ENCODE results near the gene RTP5. TPM values are rescaled to one million over a fixed set of nuclear protein-coding genes. Genes with fewer than 3 reads are reported as not detected.
"Not testable (repeated sequence)": the region's sequence is repeated elsewhere in the genome, so short reads cannot be mapped to it uniquely, and the experiment has no call there.

The RTP5 gene
- under 1 TPM in 1 of 2 donors, not detected in 1; 0.12 TPM for total RNA-seq
- long read RNA-seq: 0 reads

- no peak for DNase-seq
- ATAC-seq: no peak
- intact Hi-C loops (cut with DNase I): loop anchor here in 1 of 2 donors (5.0 kb wide), 1 partner anchor 132 kb away; no protein-coding TSS in a partner anchor
Measured at GRCh38 chr2:241869087-241869961, at the start of gene RTP5. RTP5 (plus strand) TSS chr2:241869729; CDS start chr2:241869757, 28 bp downstream.

- DNase-seq: peak; percentile 11
- not testable (repeated sequence) for ATAC-seq
Measured at GRCh38 chr2:241819947-241820624, 49.4 kb upstream of the RTP5 start.

GRCh38 chr2:241820625-241821384, 48.7 kb upstream of the RTP5 start:
- ATAC-seq: no peak
- intact Hi-C loops (cut with DNase I): no loop called here
- peak; percentile 20 for DNase-seq

More at GRCh38 chr2:241819947-241820624, 49.4 kb upstream of the RTP5 start:
- intact Hi-C loops (cut with DNase I): not testable (repeated sequence)

GRCh38 chr2:241821460-241822263, 47.9 kb upstream of the RTP5 start:
- DNase-seq (peak; percentile 25), ATAC-seq (no peak)
- intact Hi-C loops (cut with DNase I): no loop called here

GRCh38 chr2:241822264-241822623, 47.3 kb upstream of the RTP5 start:
- DNase-seq: peak; percentile 10
- intact Hi-C loops (cut with DNase I): no loop called here
- no peak for ATAC-seq

- peak; percentile 11 for DNase-seq
Measured at GRCh38 chr2:241823531-241824437, 45.7 kb upstream of the RTP5 start.

GRCh38 chr2:241827394-241827793, 42.1 kb upstream of the RTP5 start:
- ATAC-seq (no peak), DNase-seq (no peak)
- intact Hi-C loops (cut with DNase I): no loop called here

More at GRCh38 chr2:241823531-241824437, 45.7 kb upstream of the RTP5 start:
- ATAC-seq; intact Hi-C loops (cut with DNase I): not testable (repeated sequence)

- no peak for DNase-seq
- intact Hi-C loops (cut with DNase I): no loop called here
- peak in 1 of 2 donors; percentile 46 for ATAC-seq
Measured at GRCh38 chr2:241833101-241833663, 36.3 kb upstream of the RTP5 start.

- ATAC-seq; intact Hi-C loops (cut with DNase I): not testable (repeated sequence)
- peak; percentile 16 for DNase-seq
Measured at GRCh38 chr2:241833756-241834526, 35.6 kb upstream of the RTP5 start.

- intact Hi-C loops (cut with DNase I): no loop called here
- ATAC-seq (no peak), DNase-seq (no peak)
Measured at GRCh38 chr2:241834527-241835210, 34.9 kb upstream of the RTP5 start.

- ATAC-seq (no peak), DNase-seq (no peak)
- intact Hi-C loops (cut with DNase I): no loop called here
Measured at GRCh38 chr2:241835611-241836010, 33.9 kb upstream of the RTP5 start.

- intact Hi-C loops (cut with DNase I): no loop called here
- no peak for ATAC-seq
- no peak for DNase-seq
Measured at GRCh38 chr2:241836292-241836691, 33.2 kb upstream of the RTP5 start.

- intact Hi-C loops (cut with DNase I): no loop called here
- DNase-seq: no peak
- no peak for ATAC-seq
Measured at GRCh38 chr2:241837197-241837965, 32.1 kb upstream of the RTP5 start.

- DNase-seq: peak; percentile 21
- peak; percentile 9 to 17 for ATAC-seq
- intact Hi-C loops (cut with DNase I): no loop called here
Measured at GRCh38 chr2:241841181-241842066, 28.1 kb upstream of the RTP5 start.

Measured in left cardiac atrium (tissue), 4 donors.